ENCODE results near the gene ONECUT2.

ONECUT2 gene

GRCh38 chr18:57426187-57426586 lies 9.0 kb upstream of the ONECUT2 start:
- H3K4me3 ChIP-seq (ENCODE audit: low read length): no peak overlapping the region
- no peaks in the 10 kb centered on the region for H3K79me2 ChIP-seq (ENCODE audit: low read length)
- peaks cover 41% of the 10 kb centered on the region for H3K4me1 ChIP-seq (ENCODE audit: low read length)
- peaks cover 79% of the 10 kb centered on the region for H3K36me3 ChIP-seq (replicated peaks; ENCODE audit: low read depth, low read length)
- no peak overlapping the region; the same call in 1 of the 2 replicates for H3K9ac ChIP-seq (ENCODE audit: low read length)
- peaks cover 86% of the 10 kb centered on the region for H3K9me3 ChIP-seq (ENCODE audit: insufficient read depth, low read length)
- H3K4me2 ChIP-seq (ENCODE audit: low read length): peak overlapping the region; percentile 5
- no peaks in the 10 kb centered on the region for H4K20me1 ChIP-seq (ENCODE audit: insufficient read depth, low read length)
- TF ChIP-seq EZH2phosphoT487 (IDR thresholded peaks at IDR 0.05; ENCODE audit: low read depth) (peak; percentile 92), CTCF (IDR thresholded peaks at IDR 0.05; ENCODE audit: low read depth, low read length) (no peak)
- H3K27ac ChIP-seq (ENCODE audit: low read length): peak overlapping the region; percentile 88
- no peaks in the 10 kb centered on the region for H3K27me3 ChIP-seq (ENCODE audit: low read depth, low read length)
- no peak overlapping the region for H2AFZ ChIP-seq (ENCODE audit: low read depth, low read length)

DNA sequence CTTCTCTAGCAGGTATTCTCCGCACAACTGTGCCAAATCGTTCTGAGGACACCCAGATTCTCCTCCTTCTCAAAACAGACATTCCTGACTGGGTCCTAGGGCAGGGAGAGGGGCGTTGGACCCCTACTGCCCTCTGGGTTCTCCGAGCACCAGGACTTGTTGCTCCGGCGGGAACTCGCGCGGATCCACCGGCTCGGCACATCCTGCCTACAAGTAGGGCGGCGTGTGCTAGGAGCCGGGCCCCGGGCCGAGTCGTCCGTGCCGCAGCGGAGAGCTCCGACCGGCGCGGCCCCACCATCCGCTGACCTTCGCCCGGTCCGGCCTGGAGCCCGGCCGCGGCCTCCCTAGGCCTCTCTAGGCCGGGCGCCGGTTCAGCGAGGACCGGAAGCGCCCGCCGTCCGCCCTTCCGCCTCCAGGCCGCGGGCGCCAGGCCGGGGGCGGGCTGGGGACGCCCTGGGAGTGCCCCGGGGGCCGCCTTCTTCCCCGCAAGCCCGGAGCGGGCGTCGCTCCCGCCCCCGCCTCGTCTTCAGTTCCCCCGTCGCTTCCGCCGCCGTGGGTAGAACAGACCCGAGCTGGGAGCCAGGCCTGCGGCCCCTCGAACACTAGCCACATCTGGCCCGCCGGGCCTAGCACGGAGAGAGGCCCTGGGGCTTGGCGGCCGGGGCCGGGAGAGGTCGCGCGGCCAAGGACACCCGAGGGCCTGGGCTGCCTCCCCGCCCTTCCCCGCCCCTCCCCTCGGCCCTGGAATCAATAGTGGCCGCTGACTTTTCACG lies 7.6 kb upstream of the ONECUT2 start:
- no peaks in the 10 kb centered on the region for H3K79me2 ChIP-seq (ENCODE audit: low read length)
- no peak overlapping the region for H3K4me3 ChIP-seq (ENCODE audit: low read length)
- H3K27ac ChIP-seq (ENCODE audit: low read length): peak overlapping the region; percentile 88; the same call in 1 of the 2 replicates
- peaks cover 29% of the 10 kb centered on the region for H3K4me1 ChIP-seq (ENCODE audit: low read length)
- no peaks in the 10 kb centered on the region for H3K27me3 ChIP-seq (ENCODE audit: low read depth, low read length)
- no peaks in the 10 kb centered on the region for H4K20me1 ChIP-seq (ENCODE audit: insufficient read depth, low read length)
- peaks cover 84% of the 10 kb centered on the region for H3K9me3 ChIP-seq (ENCODE audit: insufficient read depth, low read length)
- H3K36me3 ChIP-seq (replicated peaks; ENCODE audit: low read depth, low read length): peaks cover 75% of the 10 kb centered on the region
- H3K4me2 ChIP-seq (ENCODE audit: low read length): no peak overlapping the region
- H3K9ac ChIP-seq (ENCODE audit: low read length): no peak overlapping the region
- TF ChIP-seq EZH2phosphoT487 (IDR thresholded peaks at IDR 0.05; ENCODE audit: low read depth) (no peak), CTCF (IDR thresholded peaks at IDR 0.05; ENCODE audit: low read depth, low read length) (no peak)
- H2AFZ ChIP-seq (ENCODE audit: low read depth, low read length): no peak overlapping the region

- H3K4me1 ChIP-seq (ENCODE audit: low read length): peaks cover 32% of the 10 kb centered on the region
- H3K27me3 ChIP-seq (ENCODE audit: low read depth, low read length): no peaks in the 10 kb centered on the region
- no peak overlapping the region for H3K4me3 ChIP-seq (ENCODE audit: low read length)
- no peak overlapping the region for H3K4me2 ChIP-seq (ENCODE audit: low read length)
- no peak overlapping the region for H3K9ac ChIP-seq (ENCODE audit: low read length)
- TF ChIP-seq EZH2phosphoT487 (IDR thresholded peaks at IDR 0.05; ENCODE audit: low read depth) (no peak), CTCF (IDR thresholded peaks at IDR 0.05; ENCODE audit: low read depth, low read length) (no peak)
- peaks cover 85% of the 10 kb centered on the region for H3K9me3 ChIP-seq (ENCODE audit: insufficient read depth, low read length)
- H3K27ac ChIP-seq (ENCODE audit: low read length): no peak overlapping the region
- peaks cover 70% of the 10 kb centered on the region for H3K36me3 ChIP-seq (replicated peaks; ENCODE audit: low read depth, low read length)
- H4K20me1 ChIP-seq (ENCODE audit: insufficient read depth, low read length): no peaks in the 10 kb centered on the region
- no peaks in the 10 kb centered on the region for H3K79me2 ChIP-seq (ENCODE audit: low read length)
- no peak overlapping the region for H2AFZ ChIP-seq (ENCODE audit: low read depth, low read length)
Observed at GRCh38 chr18:57428221-57429150, 6.7 kb upstream of the ONECUT2 start.
